Common myeloid progenitor, CD34-positive (primary cell): Measurements from ENCODE around the gene ACOXL.

Source experiments
- CTCF ChIA-PET: fragments of 350-600 bp; sonication (Branson Sonifier 250); formaldehyde crosslinking; loops from one replicate; lab custom pipeline; 2021; ENCODE audit warnings: antibody characterized with exemption; lab: Charles Lee
- POLR2A ChIA-PET: fragments of 350-600 bp; sonication (Branson Sonifier 250); formaldehyde crosslinking; loops from one replicate; lab custom pipeline; 2021; ENCODE audit warnings: antibody characterized with exemption; lab: Charles Lee
- DNase-seq, 3 donors: peaks; one replicate each; pipeline versions ENCODE4 v3.0.0 to v3.0.0-alpha.2; 2013
- H3K27ac ChIP-seq, 2 experiments: 1 replicate in 1 of 2; 2 replicates in 1 of 2; pipeline ENCODE4 v1.7.0; 2013; ENCODE audit warnings: inconsistent platforms in 2 of 2, low read length in 2 of 2, mild to moderate bottlenecking in 2 of 2, low read depth in 1 of 2, moderate library complexity in 1 of 2; ENCODE audit not compliant: severe bottlenecking in 2 of 2, insufficient read depth in 1 of 2, poor library complexity in 1 of 2
- H3K27me3 ChIP-seq, 5 experiments: replicated peaks in 2 of 5; 1 replicate in 3 of 5; 2 replicates in 2 of 5; pipeline versions ENCODE4 v1.6.1 to v1.7.0; 2013; ENCODE audit warnings: low read length in 4 of 5, mild to moderate bottlenecking in 2 of 5, moderate library complexity in 2 of 5, inconsistent platforms in 1 of 5; ENCODE audit not compliant: insufficient read depth in 5 of 5, control insufficient read depth in 4 of 5
- H3K36me3 ChIP-seq, 4 experiments: 1 replicate in 2 of 4; 2 replicates in 2 of 4; pipeline versions ENCODE4 v1.6.1 to v1.7.0; 2013; ENCODE audit warnings: low read length in 3 of 4, control low read depth in 1 of 4, mild to moderate bottlenecking in 1 of 4; ENCODE audit not compliant: control insufficient read depth in 4 of 4, insufficient read depth in 4 of 4
- H3K4me1 ChIP-seq, 4 experiments: 1 replicate in 3 of 4; 2 replicates in 1 of 4; pipeline versions ENCODE4 v1.6.1 to v1.7.1; 2013; ENCODE audit warnings: low read length in 3 of 4, mild to moderate bottlenecking in 3 of 4, control low read depth in 1 of 4, inconsistent platforms in 1 of 4, moderate library complexity in 1 of 4; ENCODE audit not compliant: control insufficient read depth in 4 of 4, insufficient read depth in 4 of 4; ENCODE audit errors: control extremely low read depth in 1 of 4
- H3K4me3 ChIP-seq, 7 experiments: 1 replicate in 4 of 7; 2 replicates in 3 of 7; pipeline versions ENCODE4 v1.5.1 to v1.7.0; 2013; ENCODE audit warnings: mild to moderate bottlenecking in 7 of 7, low read length in 6 of 7, moderate library complexity in 6 of 7, inconsistent platforms in 2 of 7, low read depth in 2 of 7, control low read depth in 1 of 7; ENCODE audit not compliant: insufficient read depth in 4 of 7, control insufficient read depth in 1 of 7; ENCODE audit errors: extremely low read depth in 1 of 7
- H3K9me3 ChIP-seq, 5 experiments: 1 replicate in 4 of 5; 2 replicates in 1 of 5; pipeline versions ENCODE4 v1.6.1 to v1.7.1; 2013; ENCODE audit warnings: low read length in 4 of 5, mild to moderate bottlenecking in 2 of 5, inconsistent platforms in 1 of 5, low read depth in 1 of 5, moderate library complexity in 1 of 5; ENCODE audit not compliant: control insufficient read depth in 4 of 5, insufficient read depth in 2 of 5; ENCODE audit errors: control extremely low read depth in 1 of 5
- WGBS: methylation state at CpG from one replicate; pipeline ENCODE4 v1.1.5; 2013; ENCODE audit not compliant: insufficient coverage; 5-methylcytosine and 5-hydroxymethylcytosine counted together

Gene ACOXL

GRCh38 chr2:111100765-111101162 lies 368.4 kb downstream of the ACOXL start:
- 87% methylated on average over 4 of the region's 5 CpGs for WGBS
- H3K9me3 ChIP-seq = no peaks in the 10 kb centered on the region
- CTCF ChIA-PET = no interaction called here
- peaks cover 0 to 1% (median 0%) of the 10 kb centered on the region in 5 experiments for H3K27me3 ChIP-seq
- DNase-seq = peak in 2 of 3 donors; percentile 26 to 42
- H3K4me3 ChIP-seq = no peak overlapping the region
- POLR2A ChIA-PET = no interaction called here
- no peak overlapping the region for H3K27ac ChIP-seq
- no peaks in the 10 kb centered on the region for H3K36me3 ChIP-seq
- no peaks in the 10 kb centered on the region for H3K4me1 ChIP-seq

- Histone ChIP-seq H3K4me3 (no peak overlapping the region), H3K27ac (no peak overlapping the region), H3K27me3 (peaks cover 0 to 1% (median 0%) of the 10 kb centered on the region in 5 experiments), H3K9me3 (no peaks in the 10 kb centered on the region), H3K4me1 (no peaks in the 10 kb centered on the region), H3K36me3 (no peaks in the 10 kb centered on the region)
- ChIA-PET CTCF (no interaction called here), POLR2A (interaction anchor here (0.6 kb wide), 1 partner anchor 312 kb away, joined by 9 read pairs; no protein-coding TSS in a partner anchor)
- no peak for DNase-seq
- 89% methylated on average over 1 of the region's 2 CpGs for WGBS
These were observed 369.2 kb downstream of the ACOXL start for GRCh38 chr2:111101592-111101991.

GRCh38 chr2:111102216-111102615 lies 369.8 kb downstream of the ACOXL start:
- no peak overlapping the region for H3K4me3 ChIP-seq
- CTCF ChIA-PET = no interaction called here
- H3K36me3 ChIP-seq = no peaks in the 10 kb centered on the region
- peaks cover 0 to 4% (median 0%) of the 10 kb centered on the region in 5 experiments for H3K27me3 ChIP-seq
- POLR2A ChIA-PET = interaction anchor here (0.6 kb wide), 1 partner anchor 312 kb away, joined by 9 read pairs; no protein-coding TSS in a partner anchor
- H3K4me1 ChIP-seq = no peaks in the 10 kb centered on the region
- no peaks in the 10 kb centered on the region for H3K9me3 ChIP-seq
- H3K27ac ChIP-seq = no peak overlapping the region
- DNase-seq = no peak
- WGBS = 95% methylated on average over 2 of the region's 2 CpGs

GRCh38 chr2:111105926-111106325 lies 373.6 kb downstream of the ACOXL start:
- no peaks in the 10 kb centered on the region for H3K36me3 ChIP-seq
- peak in 1 of 3 donors; percentile 11 for DNase-seq
- H3K9me3 ChIP-seq = no peaks in the 10 kb centered on the region
- WGBS = 0% methylated on average over 1 of the region's 2 CpGs
- H3K27me3 ChIP-seq = peaks cover 0 to 4% (median 0%) of the 10 kb centered on the region in 5 experiments
- POLR2A ChIA-PET = no interaction called here
- no peak overlapping the region for H3K27ac ChIP-seq
- H3K4me1 ChIP-seq = no peaks in the 10 kb centered on the region
- H3K4me3 ChIP-seq = no peak overlapping the region
- CTCF ChIA-PET = no interaction called here

- WGBS = 100% methylated on average over 3 of the region's 5 CpGs
- no peak overlapping the region for H3K4me3 ChIP-seq
- no peak overlapping the region for H3K27ac ChIP-seq
- H3K4me1 ChIP-seq = no peaks in the 10 kb centered on the region
- no peaks in the 10 kb centered on the region for H3K9me3 ChIP-seq
- H3K27me3 ChIP-seq = peaks cover 0 to 4% (median 0%) of the 10 kb centered on the region in 5 experiments
- peak in 1 of 3 donors; percentile 12 for DNase-seq
- ChIA-PET CTCF (no interaction called here), POLR2A (no interaction called here)
- no peaks in the 10 kb centered on the region for H3K36me3 ChIP-seq
These were observed 374.3 kb downstream of the ACOXL start for GRCh38 chr2:111106706-111107105.

- Histone ChIP-seq H3K27me3 (peaks cover 0 to 14% (median 3%) of the 10 kb centered on the region in 5 experiments), H3K9me3 (no peaks in the 10 kb centered on the region), H3K4me3 (no peak overlapping the region), H3K27ac (no peak overlapping the region), H3K4me1 (no peaks in the 10 kb centered on the region), H3K36me3 (no peaks in the 10 kb centered on the region)
- DNase-seq = no peak
- ChIA-PET CTCF (no interaction called here), POLR2A (no interaction called here)
- 100% methylated on average over 1 of the region's 2 CpGs for WGBS
These were observed 376.4 kb downstream of the ACOXL start for GRCh38 chr2:111108745-111109271.

- Histone ChIP-seq H3K27me3 (peaks cover 0 to 37% (median 17%) of the 10 kb centered on the region in 5 experiments), H3K4me3 (no peak overlapping the region), H3K27ac (no peak overlapping the region), H3K36me3 (no peaks in the 10 kb centered on the region), H3K9me3 (no peaks in the 10 kb centered on the region), H3K4me1 (no peaks in the 10 kb centered on the region)
- no peak for DNase-seq
- ChIA-PET POLR2A (no interaction called here), CTCF (no interaction called here)
- 100% methylated on average over 1 of the region's 4 CpGs for WGBS
These were observed 378.9 kb downstream of the ACOXL start for GRCh38 chr2:111111101-111111755.
